Fibroblast of lung (primary cell): ENCODE results near the gene TRIML1.

Experiments used
- CTCF ChIP-seq, 2 donors: IDR thresholded peaks in 1 of 2; conservative IDR thresholded peaks in 1 of 2; 1 replicate in 1 of 2; 2 replicates in 1 of 2; pipeline ENCODE4 v1.5.1; 2011 to 2012; ENCODE audit warnings: low read length in 2 of 2, control low read depth in 1 of 2, inconsistent platforms in 1 of 2, low read depth in 1 of 2, mild to moderate bottlenecking in 1 of 2
- EZH2 ChIP-seq: IDR thresholded peaks from 2 replicates; pipeline ENCODE4 v1.5.1; 2012; ENCODE audit warnings: low read length, control low read depth, mild to moderate bottlenecking; ENCODE audit errors: missing control alignments

GRCh38 chr4:188143731-188144130 is 4.5 kb downstream of the TRIML1 start:
- TF ChIP-seq EZH2 (no peak), CTCF (conservative IDR thresholded peaks at IDR 0.05 in 1 of 2, IDR thresholded peaks at IDR 0.05 in 1 of 2; ENCODE audit: low read depth in 1 of 2, low read length in 2 of 2) (no peak)
